GM19395 (cell line): Measurements from ENCODE around the gene SLC39A11.
"Not testable (repeated sequence)": the region's sequence is repeated elsewhere in the genome, so short reads cannot be mapped to it uniquely, and the experiment has no call there.

Experiments
- ATAC-seq: cut with Tn5 transposase; IDR thresholded peaks from one replicate; pipeline ENCODE4 v1.9.1; 2021; ENCODE audit warnings: mild to moderate bottlenecking, moderate library complexity; ENCODE audit not compliant: unreplicated experiment

SLC39A11 gene

DNA sequence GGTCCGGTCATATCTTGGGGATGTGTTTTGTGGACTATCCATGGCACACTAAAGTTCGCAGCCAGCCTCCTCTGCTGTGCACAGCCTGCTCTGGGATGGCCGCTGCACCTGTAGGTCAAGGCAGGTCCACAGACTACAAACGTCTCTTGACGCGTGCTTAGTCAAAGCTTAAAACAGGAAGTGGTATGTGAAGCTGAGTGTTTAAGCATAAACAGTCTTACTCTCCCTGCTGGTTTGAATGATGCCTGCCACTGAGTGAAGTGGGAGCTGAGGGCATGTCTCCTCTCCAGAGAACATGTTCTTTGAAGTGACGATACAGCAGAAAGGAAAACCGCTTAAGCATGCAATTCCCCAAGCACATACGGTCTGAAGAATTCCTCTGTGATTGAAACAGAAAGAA, 365.6 kb downstream of the SLC39A11 start:
- ATAC-seq = peak; percentile 95

DNA sequence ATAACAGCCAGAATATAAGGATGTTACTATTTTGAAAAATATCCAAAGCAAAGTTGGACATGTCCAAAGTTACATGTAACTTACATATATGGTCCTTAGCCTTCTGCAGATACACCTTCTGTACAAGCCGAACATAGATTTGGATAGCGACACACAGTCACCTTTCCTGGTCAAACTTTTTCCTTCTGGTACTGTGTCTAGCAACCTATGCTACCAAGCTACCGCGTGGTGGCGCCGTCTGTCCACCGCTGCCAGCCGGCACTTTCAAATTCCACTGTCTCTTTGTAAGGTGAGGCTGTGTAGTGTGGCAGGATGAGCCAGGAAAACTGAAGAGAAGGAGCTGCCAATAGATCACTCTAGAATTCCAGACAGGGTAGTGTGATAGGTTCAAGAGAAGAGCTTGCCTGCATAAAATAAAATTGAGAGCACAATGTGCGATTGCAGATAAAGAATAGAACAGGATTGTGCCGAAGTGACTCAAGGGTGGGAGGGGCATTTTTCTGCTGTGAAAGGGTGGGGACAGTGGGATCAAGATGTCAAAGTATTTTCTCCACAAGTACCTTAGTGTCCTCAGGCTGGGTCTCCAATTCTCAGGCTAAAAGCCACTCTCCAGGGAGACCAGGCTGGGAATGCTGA, 366.9 kb downstream of the SLC39A11 start:
- ATAC-seq = no peak

- ATAC-seq = no peak
Observed at GRCh38 chr17:72724267-72724666, 368.2 kb downstream of the SLC39A11 start.

- ATAC-seq = no peak
Observed at GRCh38 chr17:72723711-72724110, 368.8 kb downstream of the SLC39A11 start.

GRCh38 chr17:72720494-72720825, 372.0 kb downstream of the SLC39A11 start:
- ATAC-seq = no peak

GRCh38 chr17:72719578-72720493, 372.7 kb downstream of the SLC39A11 start:
- ATAC-seq = peak; percentile 71

- no peak for ATAC-seq
Observed at GRCh38 chr17:72719206-72719577, 373.3 kb downstream of the SLC39A11 start.

DNA sequence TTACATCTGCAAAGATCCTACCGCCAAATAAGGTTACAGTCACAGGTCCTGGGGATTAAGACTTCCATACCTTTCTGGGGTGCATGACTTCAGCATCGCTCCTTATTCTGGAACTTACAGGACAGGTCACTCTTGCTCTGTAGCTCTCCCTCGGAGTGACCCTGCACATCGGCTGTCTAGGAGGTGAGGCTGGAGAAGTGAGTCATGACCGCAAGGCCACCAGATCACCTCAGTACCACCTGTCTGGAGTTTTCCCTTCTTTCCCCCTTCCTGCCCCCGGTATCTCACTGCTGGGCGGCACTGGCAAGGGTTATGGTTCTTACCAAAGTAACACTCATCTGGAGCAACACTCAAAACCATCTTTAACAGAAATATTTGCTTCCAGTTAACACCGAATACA, 374.8 kb downstream of the SLC39A11 start:
- ATAC-seq = no peak

- ATAC-seq = no peak
Observed at GRCh38 chr17:72717276-72717675, 375.2 kb downstream of the SLC39A11 start.

GRCh38 chr17:72715906-72716572, 376.4 kb downstream of the SLC39A11 start:
- ATAC-seq = no peak

DNA sequence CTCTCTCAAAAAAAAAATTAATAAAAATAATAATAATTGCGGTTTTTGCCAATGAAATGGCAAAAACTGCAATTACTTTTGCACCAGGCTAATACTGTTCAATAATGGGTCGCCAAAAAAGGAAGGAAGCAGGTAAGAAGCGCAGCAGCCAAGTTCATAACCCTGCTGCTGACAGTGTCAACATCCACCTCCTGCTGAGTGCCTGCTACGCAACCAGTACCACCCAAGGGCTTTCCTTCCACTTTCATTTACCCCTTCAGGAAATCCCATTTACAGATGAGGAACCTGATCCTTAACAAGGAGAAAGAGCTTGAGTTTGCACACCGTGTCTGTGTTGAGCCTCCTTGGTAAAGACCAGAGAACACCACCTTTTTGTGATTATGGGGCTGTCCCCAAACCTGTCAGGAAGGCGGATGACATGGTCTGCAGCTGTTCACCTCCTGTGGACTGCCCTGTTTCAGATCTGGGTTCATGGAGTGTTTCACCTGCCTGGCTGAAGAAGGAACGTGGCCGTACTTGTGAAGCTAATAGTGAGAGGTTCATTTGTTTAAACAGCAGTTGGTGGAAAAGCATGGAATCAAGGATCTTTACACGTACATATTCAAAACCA, 378.0 kb downstream of the SLC39A11 start:
- no peak for ATAC-seq

GRCh38 chr17:72713701-72714100, 378.8 kb downstream of the SLC39A11 start:
- no peak for ATAC-seq

DNA sequence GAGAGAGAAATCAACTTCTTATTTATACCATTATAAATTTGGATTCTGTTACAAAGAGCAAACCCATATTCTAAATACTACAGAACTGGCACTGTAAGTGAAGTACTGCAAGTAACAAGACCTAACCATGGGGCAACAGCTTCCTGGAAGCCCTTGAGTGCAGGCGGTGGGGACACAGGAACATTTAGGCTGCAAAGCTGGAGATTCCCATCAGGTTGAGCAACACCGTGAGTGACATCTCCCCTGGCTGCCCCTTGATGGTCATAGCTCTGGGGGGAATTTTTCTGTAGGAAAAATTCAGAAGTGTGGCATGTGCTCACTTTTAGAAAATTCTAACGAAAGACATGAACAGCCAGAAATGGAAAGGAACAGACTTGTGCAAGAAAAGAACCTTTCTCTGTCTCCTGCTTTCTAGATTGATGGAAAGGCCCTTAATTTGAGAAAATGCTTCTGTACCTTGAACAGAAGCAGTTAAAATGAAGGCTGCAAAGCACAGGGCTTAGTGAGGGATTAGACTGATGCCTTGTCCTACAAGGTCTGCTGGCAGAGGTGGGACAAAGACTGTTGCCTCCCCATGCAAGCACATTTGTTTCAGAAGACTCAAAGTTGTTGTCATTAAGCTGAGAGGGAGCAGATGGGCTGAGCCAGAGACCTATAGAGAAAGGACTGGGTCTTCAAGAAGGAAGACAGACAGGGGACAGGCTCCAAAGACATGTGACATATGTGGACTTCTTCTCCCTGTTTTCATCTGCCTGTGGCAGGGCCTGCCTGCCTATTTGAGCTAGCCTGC, 380.8 kb downstream of the SLC39A11 start:
- no peak for ATAC-seq

DNA sequence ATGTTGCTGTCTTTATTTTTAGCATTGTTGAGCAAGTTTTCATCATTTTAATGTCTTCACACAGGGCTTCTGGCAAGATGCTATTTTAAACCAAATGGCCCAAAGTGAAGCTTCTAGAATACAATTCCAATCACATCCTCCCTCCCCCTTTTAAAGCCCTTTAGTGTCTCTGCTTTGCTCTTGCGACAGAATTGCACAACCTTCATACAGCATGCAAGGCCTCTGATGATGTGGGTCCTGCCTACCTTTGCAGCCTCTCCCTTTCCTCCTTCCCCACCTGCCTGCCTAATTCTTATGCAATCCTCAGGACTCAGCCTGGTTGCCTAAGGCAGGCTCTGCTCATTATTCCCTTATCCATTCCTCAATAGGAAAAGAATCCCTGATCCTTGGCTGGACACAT, 381.7 kb downstream of the SLC39A11 start:
- no peak for ATAC-seq

GRCh38 chr17:72710202-72710601, 382.3 kb downstream of the SLC39A11 start:
- no peak for ATAC-seq

DNA sequence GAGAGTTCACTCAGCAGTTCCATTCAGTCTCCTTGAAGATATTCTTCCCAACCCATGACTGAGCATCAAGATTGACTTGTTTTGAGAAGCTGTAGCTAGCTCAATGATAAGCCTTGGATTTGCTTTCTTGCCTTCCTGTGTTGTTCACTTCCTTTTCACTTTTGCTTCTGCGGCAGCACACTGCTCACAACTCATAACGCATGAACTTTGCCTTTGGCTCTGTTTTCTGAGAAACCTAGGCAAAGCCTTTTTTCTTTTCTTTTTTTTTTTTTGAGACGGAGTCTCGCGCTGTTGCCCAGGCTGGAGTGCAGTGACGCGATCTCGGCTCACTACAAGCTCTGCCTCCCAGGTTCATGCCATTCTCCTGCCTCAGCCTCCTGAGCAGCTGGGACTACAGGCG, 383.8 kb downstream of the SLC39A11 start:
- not testable (repeated sequence) for ATAC-seq

DNA sequence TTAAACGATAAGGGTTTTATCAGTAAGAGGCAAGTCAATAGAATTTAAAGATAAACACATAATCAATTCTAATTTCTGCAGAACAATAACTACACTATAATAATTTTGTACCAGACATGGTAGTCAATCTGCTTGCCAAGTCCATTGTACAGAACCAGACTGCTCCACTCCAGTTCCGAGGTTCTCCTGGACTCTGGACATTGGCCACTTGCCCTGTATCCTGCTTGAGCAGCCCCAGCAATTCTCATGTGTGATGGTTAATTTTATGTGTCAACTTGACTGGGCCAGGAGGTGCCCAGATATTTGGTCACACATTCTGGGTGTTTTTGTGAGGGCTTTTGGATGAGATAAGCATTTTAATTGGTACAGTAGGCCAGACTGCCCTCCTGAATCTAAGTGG, 384.6 kb downstream of the SLC39A11 start:
- ATAC-seq = no peak

GRCh38 chr17:72706396-72706981, 386.0 kb downstream of the SLC39A11 start:
- ATAC-seq = no peak

- ATAC-seq = peak; percentile 73
Observed at GRCh38 chr17:72705905-72706395, 386.5 kb downstream of the SLC39A11 start.

- no peak for ATAC-seq
Observed at GRCh38 chr17:72702998-72703397, 389.5 kb downstream of the SLC39A11 start.
